Activated naive CD4-positive, alpha-beta T cell treated with anti-CD3 and anti-CD28 coated beads, Interleukin-2, amount 50 U/mL, for 16 hours (primary cell): ENCODE measurements around the gene ZFAND3.

Source experiments
- DNase-seq: peaks from one replicate; pipeline ENCODE4 v3.0.0-alpha.2; 2020

Gene ZFAND3

GRCh38 chr6:38141716-38142115 is 322.2 kb downstream of the ZFAND3 start:
- no peak for DNase-seq

- no peak for DNase-seq
These were observed 322.8 kb downstream of the ZFAND3 start for GRCh38 chr6:38142178-38142902.

- DNase-seq: no peak
These were observed 323.9 kb downstream of the ZFAND3 start for GRCh38 chr6:38143191-38144150.

- DNase-seq: no peak
These were observed 324.9 kb downstream of the ZFAND3 start for GRCh38 chr6:38144365-38144945.

- no peak for DNase-seq
These were observed 326.6 kb downstream of the ZFAND3 start for GRCh38 chr6:38146021-38146733.

- DNase-seq: no peak
These were observed 327.2 kb downstream of the ZFAND3 start for GRCh38 chr6:38146734-38147027.

GRCh38 chr6:38148606-38149005 is 329.1 kb downstream of the ZFAND3 start:
- no peak for DNase-seq

- DNase-seq: no peak
These were observed 330.0 kb downstream of the ZFAND3 start for GRCh38 chr6:38149531-38149930.

GRCh38 chr6:38150021-38150420 is 330.5 kb downstream of the ZFAND3 start:
- no peak for DNase-seq

GRCh38 chr6:38150681-38151296 is 331.3 kb downstream of the ZFAND3 start:
- no peak for DNase-seq

- DNase-seq: no peak
These were observed 332.3 kb downstream of the ZFAND3 start for GRCh38 chr6:38151580-38152500.

GRCh38 chr6:38152620-38153019 is 333.1 kb downstream of the ZFAND3 start:
- DNase-seq: no peak

GRCh38 chr6:38153076-38153797 is 333.7 kb downstream of the ZFAND3 start:
- DNase-seq: no peak

- DNase-seq: no peak
These were observed 334.3 kb downstream of the ZFAND3 start for GRCh38 chr6:38153798-38154345.

GRCh38 chr6:38154731-38155130 is 335.2 kb downstream of the ZFAND3 start:
- no peak for DNase-seq

GRCh38 chr6:38155144-38155543 is 335.6 kb downstream of the ZFAND3 start:
- no peak for DNase-seq

- DNase-seq: no peak
These were observed 336.2 kb downstream of the ZFAND3 start for GRCh38 chr6:38155621-38156204.

GRCh38 chr6:38156818-38157565 is 337.5 kb downstream of the ZFAND3 start:
- no peak for DNase-seq

GRCh38 chr6:38157905-38158304 is 338.4 kb downstream of the ZFAND3 start:
- no peak for DNase-seq
